ENCODE data around the gene POC1A. TPM values are rescaled to one million over a fixed set of nuclear protein-coding genes. Genes with fewer than 3 reads are reported as not detected.
A peak's percentile ranks its signal among the peaks of the same experiment; 100 is the strongest.

POC1A gene
- total RNA-seq, 8 experiments from 2014 or later, result 1.2 to 13.2 (median 3.0) TPM

- H3K4me3 ChIP-seq, result no peak overlapping the region
- ATAC-seq (replicated peaks in 6 of 8), result no peak
- H3K27ac ChIP-seq, result no peak overlapping the region
- in situ Hi-C loops (cut with MboI; ENCODE audit: low pct_unique_long_range_greater_than_20kb in 2 of 9, low sequenced_read_pairs in 9 of 9, unreplicated experiment in 9 of 9), result no loop called here
- no peaks in the 10 kb centered on the region for H3K4me1 ChIP-seq (replicated peaks in 1 of 2)
- WGBS, 10 experiments, result 74 to 100% (median 87%) methylated on average over 1 to 20 of the region's 21 CpGs; no CpG with 5 or more reads in 2 of the 10 experiments
Measured at GRCh38 chr3:52080830-52081719, 73.1 kb downstream of the POC1A start.

- WGBS, 10 experiments, result 100% methylated on average over 1 of the region's 5 CpGs; no CpG with 5 or more reads in 7 of the 10 experiments
- peaks cover 0 to 6% of the 10 kb centered on the region in 2 donors for H3K4me1 ChIP-seq (replicated peaks in 1 of 2)
- in situ Hi-C loops (cut with MboI; ENCODE audit: low pct_unique_long_range_greater_than_20kb in 2 of 9, low sequenced_read_pairs in 9 of 9, unreplicated experiment in 9 of 9), result no loop called here
- no peak overlapping the region for H3K4me3 ChIP-seq
- no peak for ATAC-seq (replicated peaks in 6 of 8)
- H3K27ac ChIP-seq, result no peak overlapping the region
Measured at GRCh38 chr3:52079958-52080357, 74.3 kb downstream of the POC1A start.

GRCh38 chr3:52078781-52079560 is 75.3 kb downstream of the POC1A start:
- in situ Hi-C loops (cut with MboI; ENCODE audit: low pct_unique_long_range_greater_than_20kb in 2 of 9, low sequenced_read_pairs in 9 of 9, unreplicated experiment in 9 of 9), result no loop called here
- no peak overlapping the region for H3K27ac ChIP-seq
- H3K4me1 ChIP-seq (replicated peaks in 1 of 2), result peaks cover 0 to 6% of the 10 kb centered on the region in 2 donors
- no peak for ATAC-seq (replicated peaks in 6 of 8)
- 79 to 100% (median 93%) methylated on average over 1 to 6 of the region's 19 CpGs; no CpG with 5 or more reads in 6 of the 10 experiments for WGBS, 10 experiments
- H3K4me3 ChIP-seq, result no peak overlapping the region

GRCh38 chr3:52077925-52078324 is 76.3 kb downstream of the POC1A start:
- Histone ChIP-seq H3K4me1 (replicated peaks in 1 of 2) (peaks cover 0 to 6% of the 10 kb centered on the region in 2 donors), H3K27ac (no peak overlapping the region), H3K4me3 (no peak overlapping the region)
- 20 to 94% (median 57%) methylated on average over 1 to 3 of the region's 3 CpGs; no CpG with 5 or more reads in 3 of the 10 experiments for WGBS, 10 experiments
- in situ Hi-C loops (cut with MboI; ENCODE audit: low pct_unique_long_range_greater_than_20kb in 2 of 9, low sequenced_read_pairs in 9 of 9, unreplicated experiment in 9 of 9), result no loop called here
- ATAC-seq (replicated peaks in 6 of 8), result no peak

- Histone ChIP-seq H3K27ac (no peak overlapping the region), H3K4me1 (replicated peaks in 1 of 2) (peaks cover 0 to 6% of the 10 kb centered on the region in 2 donors), H3K4me3 (no peak overlapping the region)
- peak in 1 of 8 experiments; percentile 38 for ATAC-seq (replicated peaks in 6 of 8)
- WGBS, 10 experiments, result 33 to 100% (median 80%) methylated on average over 1 to 8 of the region's 14 CpGs; no CpG with 5 or more reads in 3 of the 10 experiments
- in situ Hi-C loops (cut with MboI; ENCODE audit: low pct_unique_long_range_greater_than_20kb in 2 of 9, low sequenced_read_pairs in 9 of 9, unreplicated experiment in 9 of 9), result no loop called here
Measured at GRCh38 chr3:52076896-52077780, 77.1 kb downstream of the POC1A start.

GRCh38 chr3:52073490-52073889 is 80.7 kb downstream of the POC1A start:
- Histone ChIP-seq H3K27ac (no peak overlapping the region), H3K4me1 (replicated peaks in 1 of 2) (peaks cover 0 to 8% of the 10 kb centered on the region in 2 donors), H3K4me3 (no peak overlapping the region)
- ATAC-seq (replicated peaks in 6 of 8), result no peak
- WGBS, 10 experiments, result 76 to 100% (median 80%) methylated on average over 1 to 4 of the region's 7 CpGs; no CpG with 5 or more reads in 7 of the 10 experiments
- in situ Hi-C loops (cut with MboI; ENCODE audit: low pct_unique_long_range_greater_than_20kb in 2 of 9, low sequenced_read_pairs in 9 of 9, unreplicated experiment in 9 of 9), result no loop called here

- Histone ChIP-seq H3K4me1 (replicated peaks in 1 of 2) (peaks cover 4 to 16% of the 10 kb centered on the region in 2 donors), H3K4me3 (no peak overlapping the region), H3K27ac (no peak overlapping the region)
- 53 to 100% (median 82%) methylated on average over 1 to 8 of the region's 8 CpGs; no CpG with 5 or more reads in 3 of the 10 experiments for WGBS, 10 experiments
- no peak for ATAC-seq (replicated peaks in 6 of 8)
- in situ Hi-C loops (cut with MboI; ENCODE audit: low pct_unique_long_range_greater_than_20kb in 2 of 9, low sequenced_read_pairs in 9 of 9, unreplicated experiment in 9 of 9), result no loop called here
Measured at GRCh38 chr3:52072471-52072870, 81.8 kb downstream of the POC1A start.

- no peak for ATAC-seq (replicated peaks in 6 of 8)
- WGBS, 10 experiments, result 78 to 100% (median 100%) methylated on average over 1 to 4 of the region's 5 CpGs; no CpG with 5 or more reads in 7 of the 10 experiments
- no peak overlapping the region for H3K27ac ChIP-seq
- H3K4me3 ChIP-seq, result no peak overlapping the region
- in situ Hi-C loops (cut with MboI; ENCODE audit: low pct_unique_long_range_greater_than_20kb in 2 of 9, low sequenced_read_pairs in 9 of 9, unreplicated experiment in 9 of 9), result no loop called here
- peaks cover 4 to 16% of the 10 kb centered on the region in 2 donors for H3K4me1 ChIP-seq (replicated peaks in 1 of 2)
Measured at GRCh38 chr3:52072020-52072419, 82.2 kb downstream of the POC1A start.

GRCh38 chr3:52070724-52071621 is 83.2 kb downstream of the POC1A start:
- in situ Hi-C loops (cut with MboI; ENCODE audit: low pct_unique_long_range_greater_than_20kb in 2 of 9, low sequenced_read_pairs in 9 of 9, unreplicated experiment in 9 of 9), result no loop called here
- WGBS, 10 experiments, result 40 to 100% (median 85%) methylated on average over 1 to 8 of the region's 22 CpGs; no CpG with 5 or more reads in 1 of the 10 experiments
- ATAC-seq (replicated peaks in 6 of 8), result peak in 1 of 8 experiments; percentile 24
- Histone ChIP-seq H3K4me1 (replicated peaks in 1 of 2) (peaks cover 4 to 16% of the 10 kb centered on the region in 2 donors), H3K4me3 (no peak overlapping the region), H3K27ac (no peak overlapping the region)

GRCh38 chr3:52069855-52070254 is 84.4 kb downstream of the POC1A start:
- ATAC-seq (replicated peaks in 6 of 8), result peak in 1 of 8 experiments; percentile 37
- in situ Hi-C loops (cut with MboI; ENCODE audit: low pct_unique_long_range_greater_than_20kb in 2 of 9, low sequenced_read_pairs in 9 of 9, unreplicated experiment in 9 of 9), result no loop called here
- WGBS, 10 experiments, result 40 to 100% (median 100%) methylated on average over 1 to 2 of the region's 4 CpGs; no CpG with 5 or more reads in 5 of the 10 experiments
- Histone ChIP-seq H3K4me3 (no peak overlapping the region), H3K4me1 (replicated peaks in 1 of 2) (peaks cover 4 to 9% of the 10 kb centered on the region in 2 donors), H3K27ac (no peak overlapping the region)

GRCh38 chr3:52069135-52069534 is 85.1 kb downstream of the POC1A start:
- Histone ChIP-seq H3K4me3 (no peak overlapping the region), H3K27ac (no peak overlapping the region), H3K4me1 (replicated peaks in 1 of 2) (peaks cover 4 to 9% of the 10 kb centered on the region in 2 donors)
- in situ Hi-C loops (cut with MboI; ENCODE audit: low pct_unique_long_range_greater_than_20kb in 2 of 9, low sequenced_read_pairs in 9 of 9, unreplicated experiment in 9 of 9), result no loop called here
- 100% methylated on average over 2 of the region's 5 CpGs; no CpG with 5 or more reads in 9 of the 10 experiments for WGBS, 10 experiments
- ATAC-seq (replicated peaks in 6 of 8), result no peak

All from motor neuron (in vitro differentiated cells).